A549 (cell line): Measurements from ENCODE around the gene EIF2B1.

Experiments used
- SMC3 ChIP-seq: fragments of >200 bp; sonication (Bioruptor Twin); formaldehyde crosslinking; IDR thresholded peaks from 3 replicates; pipeline ENCODE4 v1.6.1; 2018; ENCODE audit warnings: inconsistent platforms
- TF ChIP-seq, protein P1 (sequence below): fragments of >200 bp; sonication (Bioruptor Twin); formaldehyde crosslinking; IDR thresholded peaks from 3 replicates; pipeline ENCODE4 v1.5.1; 2016
- TF ChIP-seq, protein P2 (sequence below): IDR thresholded peaks from 2 replicates; pipeline ENCODE4 v1.6.1; 2012
- TF ChIP-seq, protein P3 (sequence below): IDR thresholded peaks from 2 replicates; pipeline ENCODE4 v1.6.1; 2012

DNA sequence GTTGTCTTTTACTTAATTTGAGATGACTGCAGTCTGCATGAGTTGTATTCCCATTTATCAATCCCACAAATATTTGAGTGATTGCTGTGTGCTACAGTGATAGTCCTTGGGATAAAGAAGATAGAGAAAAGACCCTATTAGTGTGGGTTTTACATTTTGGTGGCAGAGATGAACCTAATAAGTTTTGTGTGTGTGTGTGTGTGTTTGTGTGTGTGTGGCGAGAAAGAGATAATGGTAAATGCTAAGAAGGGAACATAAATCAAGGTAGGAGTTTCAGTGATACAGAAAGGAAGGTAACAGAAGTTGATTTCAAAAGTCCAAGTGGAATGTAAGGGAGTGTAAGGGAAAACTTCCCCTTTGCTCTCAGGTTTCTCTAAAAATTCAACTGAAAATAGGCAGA, 34.2 kb downstream of the EIF2B1 start:
- TF ChIP-seq SMC3: no peak
- TF ChIP-seq, protein P1, sequence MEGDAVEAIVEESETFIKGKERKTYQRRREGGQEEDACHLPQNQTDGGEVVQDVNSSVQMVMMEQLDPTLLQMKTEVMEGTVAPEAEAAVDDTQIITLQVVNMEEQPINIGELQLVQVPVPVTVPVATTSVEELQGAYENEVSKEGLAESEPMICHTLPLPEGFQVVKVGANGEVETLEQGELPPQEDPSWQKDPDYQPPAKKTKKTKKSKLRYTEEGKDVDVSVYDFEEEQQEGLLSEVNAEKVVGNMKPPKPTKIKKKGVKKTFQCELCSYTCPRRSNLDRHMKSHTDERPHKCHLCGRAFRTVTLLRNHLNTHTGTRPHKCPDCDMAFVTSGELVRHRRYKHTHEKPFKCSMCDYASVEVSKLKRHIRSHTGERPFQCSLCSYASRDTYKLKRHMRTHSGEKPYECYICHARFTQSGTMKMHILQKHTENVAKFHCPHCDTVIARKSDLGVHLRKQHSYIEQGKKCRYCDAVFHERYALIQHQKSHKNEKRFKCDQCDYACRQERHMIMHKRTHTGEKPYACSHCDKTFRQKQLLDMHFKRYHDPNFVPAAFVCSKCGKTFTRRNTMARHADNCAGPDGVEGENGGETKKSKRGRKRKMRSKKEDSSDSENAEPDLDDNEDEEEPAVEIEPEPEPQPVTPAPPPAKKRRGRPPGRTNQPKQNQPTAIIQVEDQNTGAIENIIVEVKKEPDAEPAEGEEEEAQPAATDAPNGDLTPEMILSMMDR: no peak
- TF ChIP-seq, protein P2, sequence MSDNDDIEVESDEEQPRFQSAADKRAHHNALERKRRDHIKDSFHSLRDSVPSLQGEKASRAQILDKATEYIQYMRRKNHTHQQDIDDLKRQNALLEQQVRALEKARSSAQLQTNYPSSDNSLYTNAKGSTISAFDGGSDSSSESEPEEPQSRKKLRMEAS: no peak
- TF ChIP-seq, protein P3, sequence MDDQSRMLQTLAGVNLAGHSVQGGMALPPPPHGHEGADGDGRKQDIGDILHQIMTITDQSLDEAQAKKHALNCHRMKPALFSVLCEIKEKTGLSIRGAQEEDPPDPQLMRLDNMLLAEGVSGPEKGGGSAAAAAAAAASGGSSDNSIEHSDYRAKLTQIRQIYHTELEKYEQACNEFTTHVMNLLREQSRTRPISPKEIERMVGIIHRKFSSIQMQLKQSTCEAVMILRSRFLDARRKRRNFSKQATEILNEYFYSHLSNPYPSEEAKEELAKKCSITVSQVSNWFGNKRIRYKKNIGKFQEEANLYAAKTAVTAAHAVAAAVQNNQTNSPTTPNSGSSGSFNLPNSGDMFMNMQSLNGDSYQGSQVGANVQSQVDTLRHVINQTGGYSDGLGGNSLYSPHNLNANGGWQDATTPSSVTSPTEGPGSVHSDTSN: no peak
